ENCODE measurements around the gene TNIP2.

Gene TNIP2

GRCh38 chr4:2714918-2715317 lies 41.2 kb downstream of the TNIP2 start:
- DNase-seq, result no peak

GRCh38 chr4:2714061-2714770 lies 41.9 kb downstream of the TNIP2 start:
- DNase-seq, result no peak

- DNase-seq, result no peak
Measured at GRCh38 chr4:2713337-2713736, 42.8 kb downstream of the TNIP2 start.

- DNase-seq, result no peak
Measured at GRCh38 chr4:2712261-2712842, 43.8 kb downstream of the TNIP2 start.

GRCh38 chr4:2702770-2703169 lies 53.4 kb downstream of the TNIP2 start:
- DNase-seq, result no peak

- DNase-seq, result no peak
Measured at GRCh38 chr4:2702361-2702760, 53.8 kb downstream of the TNIP2 start.

GRCh38 chr4:2700031-2700430 lies 56.1 kb downstream of the TNIP2 start:
- DNase-seq, result no peak

- no peak for DNase-seq
Measured at GRCh38 chr4:2699534-2699933, 56.6 kb downstream of the TNIP2 start.

GRCh38 chr4:2698951-2699505 lies 57.1 kb downstream of the TNIP2 start:
- DNase-seq, result no peak

- no peak for DNase-seq
Measured at GRCh38 chr4:2698504-2698903, 57.6 kb downstream of the TNIP2 start.

- no peak for DNase-seq
Measured at GRCh38 chr4:2697995-2698414, 58.1 kb downstream of the TNIP2 start.

GRCh38 chr4:2696423-2696822 lies 59.7 kb downstream of the TNIP2 start:
- no peak for DNase-seq

GRCh38 chr4:2695346-2696060 lies 60.6 kb downstream of the TNIP2 start:
- no peak for DNase-seq

GRCh38 chr4:2694691-2695090 lies 61.4 kb downstream of the TNIP2 start:
- DNase-seq, result no peak

- no peak for DNase-seq
Measured at GRCh38 chr4:2691952-2692435, 64.1 kb downstream of the TNIP2 start.

Data from T1000 (cell line).